Measurements from ENCODE around the gene CHP2.
"Not testable (repeated sequence)": the region's sequence is repeated elsewhere in the genome, so short reads cannot be mapped to it uniquely, and the experiment has no call there.

DNA sequence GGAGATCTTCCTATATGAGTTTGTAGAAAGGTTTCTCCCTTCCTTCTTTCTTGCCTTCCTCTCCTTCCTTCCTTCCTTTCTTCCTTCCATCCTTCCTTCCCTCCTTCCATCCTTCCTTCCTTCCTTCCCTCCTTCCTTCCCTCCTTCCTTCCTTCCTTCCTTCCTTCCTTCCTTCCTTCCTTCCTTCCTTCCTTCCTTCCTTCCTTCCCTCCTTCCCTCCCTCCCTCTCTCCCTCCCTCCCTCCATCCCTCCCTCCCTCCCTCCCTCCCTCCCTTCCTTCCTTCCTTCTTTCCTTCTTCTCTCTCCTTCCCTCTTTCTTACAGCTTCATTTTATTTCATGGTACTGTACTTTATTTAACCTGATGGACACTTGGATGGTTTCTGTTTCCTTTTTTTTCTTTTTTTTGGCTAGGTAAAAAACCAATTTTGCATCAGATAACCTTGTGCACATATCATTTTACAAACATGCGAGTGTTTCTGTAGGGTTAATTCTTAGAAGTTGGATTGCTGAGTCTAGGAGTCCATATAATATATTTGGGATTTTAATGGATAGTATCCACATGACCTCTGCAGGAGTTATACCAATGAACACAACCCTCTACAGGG is 17.3 kb upstream of the CHP2 start:
- TF ChIP-seq, protein P1, sequence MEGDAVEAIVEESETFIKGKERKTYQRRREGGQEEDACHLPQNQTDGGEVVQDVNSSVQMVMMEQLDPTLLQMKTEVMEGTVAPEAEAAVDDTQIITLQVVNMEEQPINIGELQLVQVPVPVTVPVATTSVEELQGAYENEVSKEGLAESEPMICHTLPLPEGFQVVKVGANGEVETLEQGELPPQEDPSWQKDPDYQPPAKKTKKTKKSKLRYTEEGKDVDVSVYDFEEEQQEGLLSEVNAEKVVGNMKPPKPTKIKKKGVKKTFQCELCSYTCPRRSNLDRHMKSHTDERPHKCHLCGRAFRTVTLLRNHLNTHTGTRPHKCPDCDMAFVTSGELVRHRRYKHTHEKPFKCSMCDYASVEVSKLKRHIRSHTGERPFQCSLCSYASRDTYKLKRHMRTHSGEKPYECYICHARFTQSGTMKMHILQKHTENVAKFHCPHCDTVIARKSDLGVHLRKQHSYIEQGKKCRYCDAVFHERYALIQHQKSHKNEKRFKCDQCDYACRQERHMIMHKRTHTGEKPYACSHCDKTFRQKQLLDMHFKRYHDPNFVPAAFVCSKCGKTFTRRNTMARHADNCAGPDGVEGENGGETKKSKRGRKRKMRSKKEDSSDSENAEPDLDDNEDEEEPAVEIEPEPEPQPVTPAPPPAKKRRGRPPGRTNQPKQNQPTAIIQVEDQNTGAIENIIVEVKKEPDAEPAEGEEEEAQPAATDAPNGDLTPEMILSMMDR (conservative IDR thresholded peaks at IDR 0.05; ENCODE audit: low read length): not testable (repeated sequence)
- not testable (repeated sequence) for TF ChIP-seq EZH2phosphoT487 (IDR thresholded peaks at IDR 0.05; ENCODE audit: borderline replicate concordance, low read depth, low read length)
